Brain microvascular endothelial cell (primary cell): Measurements from ENCODE around the gene NINJ2.

Experiments
- DNase-seq: peaks from one replicate; pipeline ENCODE4 v3.0.0-alpha.2; 2020
- H3K27ac ChIP-seq: fragments of 250-450 bp; sonication (Bioruptor Pico); 2 replicates; pipeline ENCODE4 v1.5.1; 2020; ENCODE audit warnings: mild to moderate bottlenecking, moderate library complexity
- H3K27me3 ChIP-seq: fragments of 250-450 bp; sonication (Bioruptor Pico); replicated peaks from 2 replicates; pipeline ENCODE4 v1.5.1; 2020; ENCODE audit warnings: mild to moderate bottlenecking
- H3K36me3 ChIP-seq: fragments of 250-450 bp; sonication (Bioruptor Pico); replicated peaks from 2 replicates; pipeline ENCODE4 v1.5.1; 2020; ENCODE audit warnings: mild to moderate bottlenecking
- H3K4me3 ChIP-seq: 2 replicates; pipeline ENCODE4 v1.5.1; 2011; ENCODE audit warnings: low read depth, mild to moderate bottlenecking, control low read depth, low read length, moderate library complexity
- in situ Hi-C: cut with HindIII; loops from 2 replicates; pipeline ENCODE4 v1.10.0; 2017; ENCODE audit warnings: low sequenced_read_pairs, low pct_ligation_motif_present
- TF ChIP-seq, protein P1 (sequence below): IDR thresholded peaks from 2 replicates; pipeline ENCODE4 v1.5.1; 2011; ENCODE audit warnings: low read depth, mild to moderate bottlenecking, moderate library complexity, low read length, control low read depth, inconsistent platforms; ENCODE audit errors: missing control alignments

NINJ2 gene

DNA sequence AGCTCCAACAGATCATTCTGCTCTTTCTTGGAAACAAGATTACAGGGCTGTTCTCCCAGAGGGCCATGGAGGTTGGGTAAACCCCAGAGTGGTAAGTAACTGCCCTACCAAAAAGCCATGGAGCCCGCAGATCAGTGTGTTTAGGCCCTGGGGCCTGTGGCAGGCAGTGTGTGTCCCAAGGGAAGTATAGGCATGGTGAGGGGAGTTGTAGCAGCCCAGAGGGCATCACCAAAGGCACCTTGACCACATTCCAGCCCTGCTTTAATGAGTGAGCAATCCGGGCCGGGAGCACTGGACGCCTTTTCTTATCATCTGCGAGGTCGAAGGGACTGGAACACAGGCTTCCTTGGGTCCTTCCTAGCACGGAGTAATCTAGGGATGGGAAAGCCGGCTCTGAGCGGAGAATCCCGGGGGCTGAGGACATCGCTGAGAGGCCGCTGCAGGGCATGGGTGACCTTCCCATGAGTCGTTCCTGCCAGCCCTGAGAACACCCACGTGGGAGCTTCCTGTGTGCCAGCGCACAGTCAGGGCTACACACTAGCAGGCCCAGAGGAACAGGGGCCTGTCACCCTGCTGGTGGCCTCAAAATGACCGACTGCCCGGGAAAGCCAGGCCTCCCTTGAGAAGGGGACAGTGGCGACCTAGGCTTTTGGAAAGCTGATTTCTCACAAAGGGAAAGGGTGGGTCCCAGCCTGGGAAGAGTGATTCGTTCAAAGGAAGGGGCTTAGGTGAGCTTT lies 91.3 kb downstream of the NINJ2 start:
- H3K4me3 ChIP-seq = no peak overlapping the region
- TF ChIP-seq, protein P1, sequence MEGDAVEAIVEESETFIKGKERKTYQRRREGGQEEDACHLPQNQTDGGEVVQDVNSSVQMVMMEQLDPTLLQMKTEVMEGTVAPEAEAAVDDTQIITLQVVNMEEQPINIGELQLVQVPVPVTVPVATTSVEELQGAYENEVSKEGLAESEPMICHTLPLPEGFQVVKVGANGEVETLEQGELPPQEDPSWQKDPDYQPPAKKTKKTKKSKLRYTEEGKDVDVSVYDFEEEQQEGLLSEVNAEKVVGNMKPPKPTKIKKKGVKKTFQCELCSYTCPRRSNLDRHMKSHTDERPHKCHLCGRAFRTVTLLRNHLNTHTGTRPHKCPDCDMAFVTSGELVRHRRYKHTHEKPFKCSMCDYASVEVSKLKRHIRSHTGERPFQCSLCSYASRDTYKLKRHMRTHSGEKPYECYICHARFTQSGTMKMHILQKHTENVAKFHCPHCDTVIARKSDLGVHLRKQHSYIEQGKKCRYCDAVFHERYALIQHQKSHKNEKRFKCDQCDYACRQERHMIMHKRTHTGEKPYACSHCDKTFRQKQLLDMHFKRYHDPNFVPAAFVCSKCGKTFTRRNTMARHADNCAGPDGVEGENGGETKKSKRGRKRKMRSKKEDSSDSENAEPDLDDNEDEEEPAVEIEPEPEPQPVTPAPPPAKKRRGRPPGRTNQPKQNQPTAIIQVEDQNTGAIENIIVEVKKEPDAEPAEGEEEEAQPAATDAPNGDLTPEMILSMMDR = no peak
- H3K36me3 ChIP-seq = no peaks in the 10 kb centered on the region
- no peak for DNase-seq
- no peaks in the 10 kb centered on the region for H3K27me3 ChIP-seq
- in situ Hi-C loops = no loop called here
- H3K27ac ChIP-seq = no peak overlapping the region

- peak overlapping the region; percentile 72 for H3K4me3 ChIP-seq
- DNase-seq = no peak
- in situ Hi-C loops = no loop called here
- TF ChIP-seq, protein P1 = no peak
- peak overlapping the region; percentile 19 for H3K27ac ChIP-seq
- H3K36me3 ChIP-seq = no peaks in the 10 kb centered on the region
- no peaks in the 10 kb centered on the region for H3K27me3 ChIP-seq
Measured at GRCh38 chr12:570921-571794, 92.1 kb downstream of the NINJ2 start.

DNA sequence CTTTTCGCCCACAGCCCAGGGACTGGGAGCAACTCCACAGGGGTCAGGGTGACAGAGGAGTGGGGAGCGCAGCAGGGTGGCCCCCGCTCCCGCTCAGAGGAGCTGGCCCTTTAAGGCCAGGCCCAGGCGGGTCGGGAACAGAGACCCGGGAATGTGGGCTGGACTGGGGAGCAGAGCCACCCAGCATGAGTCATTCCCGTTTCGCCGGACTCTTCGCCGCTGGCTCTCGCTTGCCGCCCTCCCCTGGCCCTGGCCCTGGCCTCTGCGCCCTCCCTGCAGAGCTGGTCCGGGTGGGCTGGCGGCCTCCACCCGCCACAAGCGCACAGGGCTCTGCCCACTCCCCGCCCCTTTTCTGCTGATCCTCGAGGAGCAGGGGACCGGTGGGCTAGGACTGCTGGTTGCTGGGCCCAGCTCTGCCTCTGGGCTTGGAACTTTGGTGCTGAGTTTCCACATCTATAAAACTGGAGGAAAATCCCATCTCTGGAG lies 92.8 kb downstream of the NINJ2 start:
- peak overlapping the region; percentile 19 for H3K27ac ChIP-seq
- in situ Hi-C loops = no loop called here
- DNase-seq = peak; percentile 67
- H3K36me3 ChIP-seq = no peaks in the 10 kb centered on the region
- TF ChIP-seq, protein P1 = no peak
- H3K4me3 ChIP-seq = peak overlapping the region; percentile 72
- no peaks in the 10 kb centered on the region for H3K27me3 ChIP-seq

- Histone ChIP-seq H3K27me3 (no peaks in the 10 kb centered on the region), H3K4me3 (peak overlapping the region; percentile 72), H3K36me3 (no peaks in the 10 kb centered on the region), H3K27ac (no peak overlapping the region)
- in situ Hi-C loops = no loop called here
- DNase-seq = peak; percentile 72
- TF ChIP-seq, protein P1 = peak; percentile 89
Measured at GRCh38 chr12:569803-570434, 93.3 kb downstream of the NINJ2 start.

GRCh38 chr12:569091-569676 lies 94.1 kb downstream of the NINJ2 start:
- Histone ChIP-seq H3K27ac (no peak overlapping the region), H3K4me3 (no peak overlapping the region)

More at GRCh38 chr12:569091-569676, 94.1 kb downstream of the NINJ2 start:
- in situ Hi-C loops = no loop called here
- no peaks in the 10 kb centered on the region for H3K36me3 ChIP-seq
- no peak for DNase-seq
- TF ChIP-seq, protein P1 = no peak
- H3K27me3 ChIP-seq = no peaks in the 10 kb centered on the region
